GM12875 (cell line): Measurements from ENCODE around the gene C16orf74.

Source experiments
- H3K4me3 ChIP-seq: one replicate; pipeline ENCODE4 v1.5.1; 2011; ENCODE audit warnings: low read depth, low read length, control low read depth
- CTCF ChIP-seq: IDR thresholded peaks from 2 replicates; pipeline ENCODE4 v1.5.1; 2011; ENCODE audit warnings: low read depth, mild to moderate bottlenecking, control low read depth, inconsistent platforms, low read length, moderate library complexity, borderline replicate concordance; ENCODE audit not compliant: insufficient read depth

C16orf74 gene

DNA sequence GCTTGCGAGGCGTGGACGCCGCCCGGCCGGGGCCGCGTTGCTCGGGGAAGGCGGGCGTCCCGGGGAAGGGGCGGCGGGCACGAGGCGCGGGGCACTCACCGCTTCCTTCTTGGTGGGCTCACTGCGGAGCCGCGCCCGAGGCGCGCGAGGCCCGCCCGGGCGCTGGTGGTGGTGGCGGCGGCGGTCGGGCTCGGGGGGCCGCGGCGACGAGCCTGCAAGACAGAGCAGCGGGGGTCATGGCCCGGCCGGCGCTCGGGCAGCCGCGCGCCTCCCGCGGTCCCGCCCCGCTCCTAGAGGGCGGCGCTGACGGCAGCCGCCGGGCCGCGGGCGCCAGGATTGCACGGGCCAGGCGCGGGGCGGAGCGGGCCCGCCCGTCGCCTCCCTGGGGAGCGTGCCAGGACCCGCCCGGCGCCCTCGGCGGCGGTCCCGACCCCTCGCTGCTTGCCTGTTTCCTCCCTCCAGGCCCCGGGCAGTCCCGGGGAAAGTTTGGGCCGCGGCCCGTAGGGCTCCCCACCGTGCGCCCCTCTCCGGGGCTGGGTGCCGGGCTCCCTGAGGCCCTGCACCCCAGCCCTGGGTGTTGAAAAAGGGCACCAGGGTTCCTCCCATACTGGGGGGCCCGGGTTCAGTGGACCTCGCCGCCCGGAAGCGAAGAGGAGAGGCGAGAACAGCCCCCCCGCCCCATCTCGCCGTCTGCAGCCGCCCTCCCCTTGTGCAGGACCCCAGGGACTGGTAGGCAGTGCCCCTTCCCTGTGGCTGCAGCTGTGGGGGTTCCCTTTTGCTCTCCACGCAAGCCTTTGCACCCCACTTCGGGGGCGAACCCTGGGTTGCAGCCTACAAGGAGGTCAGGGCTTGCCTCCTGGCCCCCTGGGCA lies at the start of gene C16orf74:
TSS of gene C16orf74 (minus strand) at position 270 of the 871 bp plus-strand sequence. CDS start 15,879 bp downstream, outside the sequence.
- TF ChIP-seq CTCF: no peak
- H3K4me3 ChIP-seq: peak within 1 kb of the TSS; percentile 72

- TF ChIP-seq CTCF: no peak
- H3K4me3 ChIP-seq: peak overlapping the region; percentile 95
These were observed 49.4 kb upstream of the C16orf74 start for GRCh38 chr16:85800321-85800669.

GRCh38 chr16:85799497-85800320 lies 48.8 kb upstream of the C16orf74 start, which contains the start of the genes COX4I1 and EMC8:
TSS of gene COX4I1 (plus strand) at chr16:85799695. CDS start at chr16:85801206, 1,511 bp downstream.
TSS of gene EMC8 (minus strand) at chr16:85799544. CDS start at chr16:85799295, 249 bp downstream.
- TF ChIP-seq CTCF: no peak

DNA sequence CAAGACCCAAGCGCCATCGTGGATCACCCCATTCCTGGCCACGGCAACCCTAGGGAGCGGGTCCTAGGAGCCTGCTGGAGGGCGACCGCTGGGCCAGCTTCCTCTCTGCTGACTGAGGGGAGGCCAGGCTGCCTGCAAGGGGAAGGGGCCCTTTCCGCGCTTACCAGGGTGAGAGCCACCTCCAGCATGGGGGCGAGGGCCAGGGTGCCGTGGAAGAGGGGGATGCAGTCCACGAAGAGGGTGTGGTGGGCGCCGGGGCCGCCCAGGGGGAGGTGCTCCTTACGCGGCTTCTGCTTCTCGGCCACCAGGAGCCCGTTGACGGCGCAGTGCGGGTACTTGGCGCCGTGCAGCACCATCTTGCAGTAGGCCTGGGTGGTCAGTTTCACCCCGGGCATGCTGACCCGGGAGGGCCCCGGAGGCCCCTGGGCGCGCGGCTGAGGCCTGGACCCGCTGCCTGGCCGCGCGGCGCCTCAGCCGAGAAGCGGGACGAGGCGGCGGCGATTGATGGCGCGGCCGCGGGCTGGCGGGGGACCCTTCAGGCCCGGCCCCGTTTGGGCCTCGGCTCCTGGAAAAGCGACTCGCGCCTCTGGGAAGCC lies 48.1 kb upstream of the C16orf74 start:
- no peak for TF ChIP-seq CTCF
- peak overlapping the region; percentile 95 for H3K4me3 ChIP-seq

More at GRCh38 chr16:85799497-85800320, 48.8 kb upstream of the C16orf74 start, which contains the start of the genes COX4I1 and EMC8:
- peak within 1 kb of the TSS; percentile 95 for H3K4me3 ChIP-seq

GRCh38 chr16:85798283-85798776 lies 47.4 kb upstream of the C16orf74 start:
- peak overlapping the region; percentile 95 for H3K4me3 ChIP-seq
- no peak for TF ChIP-seq CTCF

GRCh38 chr16:85796599-85796998 lies 45.7 kb upstream of the C16orf74 start:
- no peak overlapping the region for H3K4me3 ChIP-seq
- no peak for TF ChIP-seq CTCF
